Measurements from ENCODE around the gene PPP1R15A. TPM values are rescaled to one million over a fixed set of nuclear protein-coding genes. Genes with fewer than 3 reads are reported as not detected.
A peak's percentile ranks its signal among the peaks of the same experiment; 100 is the strongest.
"Not testable (repeated sequence)": the region's sequence is repeated elsewhere in the genome, so short reads cannot be mapped to it uniquely, and the experiment has no call there.

Gene PPP1R15A
- polyA plus RNA-seq, 1 donor: 80.5 TPM

DNA sequence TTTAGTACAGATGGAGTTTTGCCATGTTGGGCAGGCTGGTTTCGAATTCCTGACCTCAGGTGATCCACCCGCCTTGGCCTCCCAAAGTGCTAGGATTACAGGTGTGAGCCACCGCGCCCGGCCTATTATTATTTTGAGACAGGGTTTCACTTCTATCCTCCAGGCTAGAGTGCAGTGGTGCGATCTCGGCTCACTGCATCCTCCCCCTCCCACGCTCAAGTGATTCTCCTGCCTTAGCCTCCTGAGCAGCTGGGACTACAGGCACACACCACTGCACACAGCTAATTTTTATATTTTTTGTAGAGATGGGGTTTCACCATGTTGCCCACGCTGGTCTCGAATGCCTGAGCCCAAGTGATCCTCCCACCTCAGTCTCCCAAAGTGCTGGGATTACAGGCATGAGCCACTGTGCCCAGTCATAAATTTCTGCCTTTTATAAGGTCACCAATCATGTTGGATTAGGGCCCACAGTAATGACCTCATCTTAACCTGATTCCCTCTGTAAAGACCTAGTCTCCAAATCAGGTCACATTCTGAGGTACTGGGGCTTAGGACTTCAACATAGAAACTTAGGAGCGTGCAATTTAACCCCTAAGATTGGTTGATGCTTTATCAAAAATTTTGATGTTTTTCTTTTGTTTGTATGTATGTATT is 37.3 kb downstream of the PPP1R15A start:
- WGBS (ENCODE audit: insufficient coverage, low lambda C conversion rate): no CpG with 5 or more reads among the region's 11 CpGs
- peak overlapping the region; percentile 64 for H3K27ac ChIP-seq (ENCODE audit: low read length)

DNA sequence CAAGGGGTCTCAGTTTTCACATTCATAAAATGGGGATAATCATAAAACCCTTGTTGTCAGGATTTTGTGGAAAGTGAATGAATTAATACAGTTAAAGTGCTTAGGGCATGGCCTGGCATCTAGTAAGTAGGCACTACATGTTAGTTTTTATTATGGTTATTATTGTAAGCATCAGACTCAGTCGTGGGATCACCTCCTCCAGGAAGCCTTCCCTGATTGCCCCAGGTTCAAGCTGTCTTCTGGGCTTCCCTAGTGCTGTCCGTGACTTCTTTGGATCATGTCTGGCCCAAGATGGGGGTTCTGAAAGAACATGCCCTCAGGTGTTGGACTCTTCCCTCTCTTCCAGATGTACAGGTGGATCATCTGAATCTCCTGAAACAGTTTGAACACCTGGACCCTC is 38.6 kb downstream of the PPP1R15A start:
- H3K9me3 ChIP-seq (ENCODE audit: control insufficient read depth, low read depth, low read length): peaks cover 5% of the 10 kb centered on the region
- DNase-seq: no peak
- H3K4me1 ChIP-seq (ENCODE audit: control insufficient read depth, insufficient read depth, low read length): peaks cover 15% of the 10 kb centered on the region
- peaks cover 83% of the 10 kb centered on the region for H3K36me3 ChIP-seq (ENCODE audit: control insufficient read depth, insufficient read depth, low read length)
- no CpG with 5 or more reads among the region's 2 CpGs for WGBS (ENCODE audit: insufficient coverage, low lambda C conversion rate)
- H3K27ac ChIP-seq (ENCODE audit: low read length): no peak overlapping the region
- H3K4me3 ChIP-seq (ENCODE audit: low read length): no peak overlapping the region
- H3K27me3 ChIP-seq (ENCODE audit: control insufficient read depth, insufficient read depth, low read length): no peaks in the 10 kb centered on the region

More for the DNA sequence above, 37.3 kb downstream of the PPP1R15A start:
- Histone ChIP-seq H3K36me3 (ENCODE audit: control insufficient read depth, insufficient read depth, low read length) (peaks cover 84% of the 10 kb centered on the region), H3K4me1 (ENCODE audit: control insufficient read depth, insufficient read depth, low read length) (peaks cover 15% of the 10 kb centered on the region)
- H3K27me3 ChIP-seq (ENCODE audit: control insufficient read depth, insufficient read depth, low read length); DNase-seq; H3K9me3 ChIP-seq (ENCODE audit: control insufficient read depth, low read depth, low read length); H3K4me3 ChIP-seq (ENCODE audit: low read length): not testable (repeated sequence)

- Histone ChIP-seq H3K27ac (ENCODE audit: low read length) (no peak overlapping the region), H3K36me3 (ENCODE audit: control insufficient read depth, insufficient read depth, low read length) (peaks cover 82% of the 10 kb centered on the region), H3K4me3 (ENCODE audit: low read length) (no peak overlapping the region), H3K9me3 (ENCODE audit: control insufficient read depth, low read depth, low read length) (no peaks in the 10 kb centered on the region), H3K4me1 (ENCODE audit: control insufficient read depth, insufficient read depth, low read length) (peaks cover 5% of the 10 kb centered on the region), H3K27me3 (ENCODE audit: control insufficient read depth, insufficient read depth, low read length) (no peaks in the 10 kb centered on the region)
- 83% methylated on average over 1 of the region's 9 CpGs for WGBS (ENCODE audit: insufficient coverage, low lambda C conversion rate)
- no peak for DNase-seq
Measured at GRCh38 chr19:48913114-48913889, 41.1 kb downstream of the PPP1R15A start.

GRCh38 chr19:48914181-48914580 is 42.0 kb downstream of the PPP1R15A start:
- no CpG with 5 or more reads among the region's 8 CpGs for WGBS (ENCODE audit: insufficient coverage, low lambda C conversion rate)

GRCh38 chr19:48915757-48916156 is 43.5 kb downstream of the PPP1R15A start:
- no peaks in the 10 kb centered on the region for H3K4me1 ChIP-seq (ENCODE audit: control insufficient read depth, insufficient read depth, low read length)
- no peaks in the 10 kb centered on the region for H3K9me3 ChIP-seq (ENCODE audit: control insufficient read depth, low read depth, low read length)
- H3K27ac ChIP-seq (ENCODE audit: low read length): no peak overlapping the region
- peaks cover 77% of the 10 kb centered on the region for H3K36me3 ChIP-seq (ENCODE audit: control insufficient read depth, insufficient read depth, low read length)
- 83% methylated on average over 3 of the region's 8 CpGs for WGBS (ENCODE audit: insufficient coverage, low lambda C conversion rate)
- no peak overlapping the region for H3K4me3 ChIP-seq (ENCODE audit: low read length)
- H3K27me3 ChIP-seq (ENCODE audit: control insufficient read depth, insufficient read depth, low read length): no peaks in the 10 kb centered on the region
- no peak for DNase-seq

More at GRCh38 chr19:48914181-48914580, 42.0 kb downstream of the PPP1R15A start:
- H3K9me3 ChIP-seq (ENCODE audit: control insufficient read depth, low read depth, low read length): no peaks in the 10 kb centered on the region
- no peaks in the 10 kb centered on the region for H3K4me1 ChIP-seq (ENCODE audit: control insufficient read depth, insufficient read depth, low read length)
- peaks cover 86% of the 10 kb centered on the region for H3K36me3 ChIP-seq (ENCODE audit: control insufficient read depth, insufficient read depth, low read length)
- H3K27me3 ChIP-seq (ENCODE audit: control insufficient read depth, insufficient read depth, low read length): no peaks in the 10 kb centered on the region
- no peak overlapping the region for H3K27ac ChIP-seq (ENCODE audit: low read length)
- DNase-seq: no peak
- H3K4me3 ChIP-seq (ENCODE audit: low read length): no peak overlapping the region

DNA sequence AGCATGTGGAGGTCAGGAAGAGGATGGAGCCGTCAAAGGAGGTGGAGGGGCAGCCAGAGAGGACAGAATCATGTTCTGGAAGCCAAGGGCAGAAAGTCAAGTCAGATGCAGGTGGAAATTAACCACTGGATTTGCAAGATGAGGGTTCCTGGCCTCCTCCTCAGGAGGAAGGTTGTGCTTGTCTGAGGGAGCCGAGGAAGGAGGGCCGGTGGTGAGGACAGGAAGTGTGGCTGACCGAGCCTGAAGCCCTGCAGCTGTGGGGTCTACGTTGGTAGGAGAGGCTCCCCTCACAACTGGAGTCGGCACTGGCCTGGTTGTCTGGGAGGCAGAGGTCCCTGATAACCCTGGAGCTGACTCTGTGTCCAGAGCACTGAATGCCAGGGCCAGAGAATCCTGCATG is 45.9 kb downstream of the PPP1R15A start:
- Histone ChIP-seq H3K4me3 (ENCODE audit: low read length) (no peak overlapping the region), H3K9me3 (ENCODE audit: control insufficient read depth, low read depth, low read length) (no peaks in the 10 kb centered on the region), H3K4me1 (ENCODE audit: control insufficient read depth, insufficient read depth, low read length) (no peaks in the 10 kb centered on the region), H3K36me3 (ENCODE audit: control insufficient read depth, insufficient read depth, low read length) (peaks cover 76% of the 10 kb centered on the region), H3K27ac (ENCODE audit: low read length) (no peak overlapping the region), H3K27me3 (ENCODE audit: control insufficient read depth, insufficient read depth, low read length) (no peaks in the 10 kb centered on the region)
- DNase-seq: no peak
- no CpG with 5 or more reads among the region's 6 CpGs for WGBS (ENCODE audit: insufficient coverage, low lambda C conversion rate)

DNA sequence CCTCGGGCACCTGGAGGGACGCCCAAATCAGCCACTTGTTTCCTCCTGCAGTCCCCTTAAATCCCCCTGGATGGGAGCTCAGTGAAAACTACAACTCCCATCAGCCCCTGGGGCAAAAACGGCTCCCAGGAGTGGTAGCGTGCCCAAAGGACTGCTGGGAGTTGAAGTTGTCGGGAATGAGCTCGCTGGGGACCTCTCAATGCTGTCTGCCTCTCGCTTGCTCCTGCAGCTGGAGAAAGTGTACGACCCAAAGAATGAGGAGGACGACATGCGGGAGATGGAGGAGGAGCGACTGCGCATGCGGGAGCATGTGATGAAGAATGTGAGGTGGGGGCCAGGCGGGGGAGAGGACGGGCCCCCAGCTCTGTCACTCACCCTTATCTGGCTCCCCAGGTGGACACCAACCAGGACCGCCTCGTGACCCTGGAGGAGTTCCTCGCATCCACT is 46.6 kb downstream of the PPP1R15A start:
- H3K27me3 ChIP-seq (ENCODE audit: control insufficient read depth, insufficient read depth, low read length): no peaks in the 10 kb centered on the region
- H3K36me3 ChIP-seq (ENCODE audit: control insufficient read depth, insufficient read depth, low read length): peaks cover 69% of the 10 kb centered on the region
- no peak for DNase-seq
- H3K4me3 ChIP-seq (ENCODE audit: low read length): no peak overlapping the region
- no peaks in the 10 kb centered on the region for H3K9me3 ChIP-seq (ENCODE audit: control insufficient read depth, low read depth, low read length)
- no peaks in the 10 kb centered on the region for H3K4me1 ChIP-seq (ENCODE audit: control insufficient read depth, insufficient read depth, low read length)
- WGBS (ENCODE audit: insufficient coverage, low lambda C conversion rate): no CpG with 5 or more reads among the region's 18 CpGs
- H3K27ac ChIP-seq (ENCODE audit: low read length): no peak overlapping the region

DNA sequence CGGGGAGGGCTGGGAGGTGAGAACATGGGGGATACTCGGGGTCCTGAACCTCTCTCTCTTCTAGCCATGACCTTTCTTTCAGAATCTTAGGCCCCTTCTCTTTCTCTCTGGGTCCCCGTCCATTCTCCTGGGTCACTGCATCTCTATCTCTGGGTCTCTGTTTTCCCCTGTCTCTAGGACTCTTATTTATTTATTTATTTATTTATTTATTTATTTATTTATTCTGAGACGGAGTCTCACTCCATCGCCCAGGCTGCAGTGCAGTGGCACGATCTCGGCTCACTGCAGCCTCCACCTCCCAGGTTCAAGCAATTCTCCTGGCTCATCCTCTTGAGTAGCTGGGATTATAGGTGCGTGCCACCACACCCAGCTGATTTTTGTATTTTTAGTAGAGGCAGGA is 47.0 kb downstream of the PPP1R15A start:
- 83% methylated on average over 1 of the region's 8 CpGs for WGBS (ENCODE audit: insufficient coverage, low lambda C conversion rate)
- peaks cover 65% of the 10 kb centered on the region for H3K36me3 ChIP-seq (ENCODE audit: control insufficient read depth, insufficient read depth, low read length)
- not testable (repeated sequence) for H3K27me3 ChIP-seq (ENCODE audit: control insufficient read depth, insufficient read depth, low read length); H3K4me1 ChIP-seq (ENCODE audit: control insufficient read depth, insufficient read depth, low read length); H3K27ac ChIP-seq (ENCODE audit: low read length); H3K9me3 ChIP-seq (ENCODE audit: control insufficient read depth, low read depth, low read length); DNase-seq; H3K4me3 ChIP-seq (ENCODE audit: low read length)

DNA sequence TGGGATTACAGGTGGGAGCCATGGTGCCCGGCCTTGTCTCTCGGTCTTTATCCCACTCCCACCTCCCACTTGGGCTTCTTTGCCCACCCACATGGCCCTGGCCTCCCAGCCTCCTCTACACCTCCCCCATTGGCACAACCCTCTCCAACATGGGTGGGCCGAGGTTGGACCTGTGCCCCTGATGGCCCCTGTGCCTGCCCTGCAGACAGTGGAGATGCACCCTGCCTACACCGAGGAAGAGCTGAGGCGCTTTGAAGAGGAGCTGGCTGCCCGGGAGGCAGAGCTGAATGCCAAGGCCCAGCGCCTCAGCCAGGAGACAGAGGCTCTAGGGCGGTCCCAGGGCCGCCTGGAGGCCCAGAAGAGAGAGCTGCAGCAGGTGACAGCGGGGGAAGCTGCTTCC is 48.7 kb downstream of the PPP1R15A start:
- no peaks in the 10 kb centered on the region for H3K27me3 ChIP-seq (ENCODE audit: control insufficient read depth, insufficient read depth, low read length)
- H3K36me3 ChIP-seq (ENCODE audit: control insufficient read depth, insufficient read depth, low read length): peaks cover 52% of the 10 kb centered on the region
- no peaks in the 10 kb centered on the region for H3K4me1 ChIP-seq (ENCODE audit: control insufficient read depth, insufficient read depth, low read length)
- no peak for DNase-seq
- H3K4me3 ChIP-seq (ENCODE audit: low read length): no peak overlapping the region
- no peak overlapping the region for H3K27ac ChIP-seq (ENCODE audit: low read length)
- no CpG with 5 or more reads among the region's 10 CpGs for WGBS (ENCODE audit: insufficient coverage, low lambda C conversion rate)
- no peaks in the 10 kb centered on the region for H3K9me3 ChIP-seq (ENCODE audit: control insufficient read depth, low read depth, low read length)

DNA sequence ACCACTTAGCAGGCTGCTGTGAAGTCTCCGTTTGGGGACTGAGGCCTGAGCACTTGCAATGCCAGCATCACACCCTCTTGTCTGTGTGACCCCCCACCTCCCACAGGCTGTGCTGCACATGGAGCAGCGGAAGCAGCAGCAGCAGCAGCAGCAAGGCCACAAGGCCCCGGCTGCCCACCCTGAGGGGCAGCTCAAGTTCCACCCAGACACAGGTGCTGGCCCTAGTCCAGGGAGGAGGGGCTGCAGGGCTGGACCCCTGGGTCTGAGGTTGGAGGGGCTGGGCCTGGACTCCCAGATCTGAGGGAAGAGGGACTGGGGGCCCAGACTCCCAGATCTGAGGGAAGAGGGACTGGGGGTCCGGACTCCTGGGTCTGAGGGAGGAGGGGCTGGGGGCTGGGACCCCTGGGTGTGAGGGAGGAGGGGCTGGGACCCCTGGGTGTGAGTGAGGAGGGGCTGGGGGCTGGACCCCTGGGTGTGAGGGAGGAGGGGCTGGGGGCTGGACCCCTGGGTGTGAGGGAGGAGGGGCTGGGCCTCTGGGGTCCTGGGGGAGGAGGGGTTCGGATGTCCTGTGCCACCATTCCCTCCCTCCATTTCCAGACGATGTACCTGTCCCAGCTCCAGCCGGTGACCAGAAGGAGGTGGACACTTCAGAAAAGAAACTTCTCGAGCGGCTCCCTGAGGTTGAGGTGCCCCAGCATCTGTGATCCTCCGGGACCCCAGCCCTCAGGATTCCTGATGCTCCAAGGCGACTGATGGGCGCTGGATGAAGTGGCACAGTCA is 49.7 kb downstream of the PPP1R15A start:
- peaks cover 47% of the 10 kb centered on the region for H3K36me3 ChIP-seq (ENCODE audit: control insufficient read depth, insufficient read depth, low read length)
- no CpG with 5 or more reads among the region's 12 CpGs for WGBS (ENCODE audit: insufficient coverage, low lambda C conversion rate)
- H3K27me3 ChIP-seq (ENCODE audit: control insufficient read depth, insufficient read depth, low read length): no peaks in the 10 kb centered on the region

More for the DNA sequence above, 49.7 kb downstream of the PPP1R15A start:
- no peak overlapping the region for H3K4me3 ChIP-seq (ENCODE audit: low read length)
- no peak for DNase-seq
- H3K4me1 ChIP-seq (ENCODE audit: control insufficient read depth, insufficient read depth, low read length): no peaks in the 10 kb centered on the region
- H3K9me3 ChIP-seq (ENCODE audit: control insufficient read depth, low read depth, low read length): no peaks in the 10 kb centered on the region
- H3K27ac ChIP-seq (ENCODE audit: low read length): no peak overlapping the region

Data from large intestine (tissue), 3 donors.